Stimulated activated CD4-positive, alpha-beta T cell treated with anti-CD3 and anti-CD28 coated beads, Interleukin-15, amount 100 ng/mL, for 1 hour (primary cell): ENCODE results near the gene ADA.
A peak's percentile ranks its signal among the peaks of the same experiment; 100 is the strongest.
"Not testable (repeated sequence)": the region's sequence is repeated elsewhere in the genome, so short reads cannot be mapped to it uniquely, and the experiment has no call there.

Experiments used
- DNase-seq, 2 donors: peaks; one replicate each; pipeline ENCODE4 v3.0.0-alpha.2; 2020; ENCODE audit warnings: low read depth in 1 of 2, low spot score in 1 of 2

The ADA gene

DNA sequence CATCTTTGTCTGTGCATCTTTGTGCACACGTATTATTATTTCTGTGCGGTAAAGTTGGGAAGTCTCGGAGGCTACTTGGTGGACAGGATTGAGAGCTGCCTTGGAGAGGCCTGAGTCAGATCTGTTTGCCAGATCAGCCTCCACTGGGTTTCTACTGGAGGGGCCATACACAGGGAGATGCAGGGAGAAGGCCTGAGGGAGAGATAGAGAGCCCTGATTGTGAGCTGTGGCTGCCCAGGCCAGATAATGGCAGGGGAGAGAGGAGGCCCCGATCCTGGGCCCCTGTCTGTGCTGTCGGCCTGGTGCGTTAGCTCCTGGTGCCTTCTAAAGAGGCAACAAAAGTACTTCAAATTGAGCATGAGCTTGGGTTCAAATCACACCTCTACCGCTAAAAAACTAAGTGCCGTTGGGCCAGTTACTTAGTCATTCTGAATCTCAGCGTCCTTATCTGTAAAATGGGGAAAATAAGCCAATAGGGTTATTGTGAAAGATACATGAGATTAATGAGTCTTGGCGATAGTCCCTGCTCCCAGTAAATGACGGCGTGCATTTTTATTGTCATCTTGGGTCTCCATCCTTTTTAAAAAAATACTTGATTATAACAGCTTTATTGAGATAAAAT, 27.6 kb upstream of the ADA start:
- no peak for DNase-seq

DNA sequence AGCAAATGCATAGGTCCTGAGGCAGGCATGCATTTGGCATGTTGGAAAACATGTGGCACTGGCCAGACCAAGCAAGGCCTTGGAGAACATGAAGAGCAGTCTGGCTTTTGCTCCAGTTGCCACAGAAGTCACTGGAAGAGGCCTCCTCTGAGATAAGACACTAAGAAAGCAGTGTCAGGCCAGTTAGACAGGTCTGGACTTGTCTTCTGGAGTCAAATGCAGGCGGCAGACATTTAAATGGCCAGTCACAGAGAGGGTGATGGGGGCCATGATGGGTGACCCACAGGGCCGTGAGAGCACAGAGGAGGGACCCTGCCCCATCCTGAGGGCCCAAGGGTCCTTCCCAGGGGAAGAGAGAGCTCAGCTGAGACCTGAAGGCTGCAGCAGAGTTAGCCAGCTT, 26.7 kb upstream of the ADA start:
- DNase-seq = no peak

DNA sequence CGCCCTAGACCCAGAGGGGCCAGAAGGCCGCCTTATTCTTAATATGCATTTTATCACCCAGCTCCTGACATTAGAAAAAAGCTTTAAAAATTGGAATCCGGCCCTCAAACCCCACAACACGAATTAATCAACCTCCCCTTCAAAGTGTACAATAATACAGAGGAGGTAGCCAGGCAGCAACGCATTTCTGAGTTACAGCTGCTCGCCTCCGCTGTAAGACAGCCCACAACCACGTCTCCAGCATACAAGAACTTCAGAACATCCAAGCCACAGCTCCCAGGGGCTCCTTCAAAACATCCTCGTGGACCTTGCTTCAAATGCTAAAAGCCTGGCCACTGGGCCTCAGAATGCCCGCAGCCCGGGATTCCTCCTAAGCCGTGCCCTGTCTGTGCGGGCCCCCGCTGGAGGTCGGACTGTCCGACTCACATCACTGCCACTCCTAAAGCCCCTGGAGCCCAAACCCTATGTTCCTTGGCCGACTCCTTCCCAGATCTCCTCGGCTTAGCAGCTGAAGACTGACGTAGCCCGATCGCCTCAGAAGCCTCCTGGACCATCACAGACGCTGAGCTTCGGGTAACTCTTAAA, 20.9 kb upstream of the ADA start:
- not testable (repeated sequence) for DNase-seq

DNA sequence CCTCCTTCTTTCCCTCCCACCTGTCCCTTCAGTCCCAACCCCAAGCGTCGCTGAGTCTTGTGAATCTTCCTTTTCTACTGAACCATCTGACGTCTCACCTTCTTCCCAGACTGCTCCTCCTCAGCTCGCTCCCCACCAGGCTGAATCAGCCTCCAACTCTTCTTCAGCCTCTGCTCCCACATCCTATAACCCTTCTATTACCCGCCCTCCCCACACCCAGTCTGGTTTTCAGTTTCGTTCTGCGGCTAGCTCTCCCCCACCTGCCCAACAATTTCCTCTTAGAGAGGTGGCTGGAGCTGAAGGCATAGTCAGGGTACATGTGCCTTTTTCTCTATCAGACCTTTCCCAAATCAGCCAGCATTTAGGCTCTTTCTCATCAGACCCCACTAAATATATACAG, 20.0 kb upstream of the ADA start:
- DNase-seq = peak; percentile 21 to 32

DNA sequence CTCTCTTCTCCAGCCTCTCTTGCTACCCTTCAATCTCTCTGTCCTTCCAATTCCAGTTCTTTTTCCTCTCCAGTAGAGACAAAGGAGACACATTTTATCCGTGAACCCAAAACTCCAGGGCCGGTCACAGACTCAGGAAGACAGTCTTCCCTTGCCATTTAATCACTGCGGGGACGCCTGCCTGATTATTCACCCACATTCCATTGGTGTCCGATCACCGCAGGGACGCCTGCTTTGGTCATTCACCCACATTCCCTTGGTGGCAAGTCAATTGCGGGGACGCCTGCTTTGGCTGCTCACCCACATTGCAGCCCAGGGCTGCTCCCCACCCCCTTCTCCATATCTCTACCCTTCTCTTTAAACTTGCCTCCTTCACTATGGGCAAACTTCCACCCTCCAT, 19.4 kb upstream of the ADA start:
- not testable (repeated sequence) for DNase-seq

DNA sequence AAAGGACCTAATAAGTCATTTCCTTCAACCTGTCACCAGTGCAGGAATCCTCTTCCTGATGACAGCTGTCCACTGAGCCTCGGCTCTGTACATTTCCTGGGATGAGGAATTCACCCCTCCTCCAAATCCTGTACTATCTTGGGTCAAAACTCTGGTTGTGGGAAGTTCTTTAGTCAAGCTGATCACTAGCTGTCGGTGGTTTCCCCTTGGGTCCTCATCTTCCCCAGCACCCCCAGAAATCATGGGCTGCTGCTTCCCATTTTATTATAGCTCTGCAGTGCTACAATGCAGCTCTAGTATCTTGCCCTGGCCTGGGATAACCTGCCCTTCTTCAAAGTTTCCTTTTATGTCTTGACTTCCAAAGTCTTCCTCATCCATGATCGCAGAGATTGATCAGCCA, 14.6 kb upstream of the ADA start:
- no peak for DNase-seq

DNA sequence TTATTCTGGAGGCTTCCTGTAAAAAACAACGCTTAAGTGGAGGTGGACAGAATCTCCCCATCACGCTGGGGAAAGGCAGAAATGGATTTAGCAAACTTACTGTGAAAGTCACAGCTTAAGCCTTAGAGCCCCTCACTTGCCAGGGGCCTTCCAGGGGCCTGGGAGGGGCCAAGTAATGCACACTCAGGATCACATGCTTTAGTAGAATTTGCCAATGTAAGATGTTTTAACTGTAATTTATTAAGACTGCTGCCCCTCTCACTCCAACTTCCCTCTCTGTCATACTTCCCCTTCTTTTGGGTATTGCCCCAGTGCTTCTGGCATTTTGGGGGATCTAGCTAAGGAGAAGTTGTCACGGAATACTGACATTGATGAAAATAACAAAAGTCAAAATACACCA, 12.6 kb upstream of the ADA start:
- DNase-seq = no peak

DNA sequence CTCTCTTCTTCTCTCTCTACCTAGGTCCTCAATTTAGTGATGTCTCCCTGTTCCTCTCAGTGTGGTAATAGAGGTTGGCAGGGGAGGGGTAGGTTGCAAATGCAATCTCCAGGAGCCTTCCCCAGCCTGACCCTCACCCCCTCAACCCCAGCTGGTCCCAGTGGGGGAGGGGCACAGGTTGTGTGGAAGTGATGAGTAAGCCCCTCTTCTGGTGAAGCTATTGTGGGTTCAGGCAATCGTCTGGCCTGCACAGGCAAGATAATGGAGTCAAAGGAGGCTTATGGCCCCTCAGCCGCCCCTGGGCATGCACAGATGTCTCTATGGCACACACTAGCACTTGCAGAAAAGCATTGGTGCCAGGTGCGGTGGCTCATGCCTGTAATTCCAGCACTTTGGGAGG, 10.8 kb upstream of the ADA start:
- DNase-seq = no peak

DNA sequence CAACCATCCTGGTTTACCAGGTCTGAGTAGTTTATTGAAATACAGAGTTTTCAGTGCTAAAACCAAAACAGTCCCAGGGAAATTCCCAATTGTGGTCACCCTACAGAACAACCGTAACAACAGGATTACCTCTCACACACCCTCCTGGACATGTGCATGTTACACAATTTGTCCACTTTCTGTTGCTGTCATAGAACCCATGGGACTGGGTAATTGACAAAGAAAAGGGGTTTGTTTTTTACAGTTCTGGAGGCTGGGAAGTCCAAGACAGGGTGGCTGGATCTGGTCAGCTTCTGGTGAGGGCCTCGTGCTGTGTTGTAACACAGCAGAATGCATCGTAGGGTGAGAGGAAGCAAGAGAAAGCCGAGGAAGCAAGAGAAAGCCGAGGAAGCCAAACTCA, 9.1 kb upstream of the ADA start:
- no peak for DNase-seq

DNA sequence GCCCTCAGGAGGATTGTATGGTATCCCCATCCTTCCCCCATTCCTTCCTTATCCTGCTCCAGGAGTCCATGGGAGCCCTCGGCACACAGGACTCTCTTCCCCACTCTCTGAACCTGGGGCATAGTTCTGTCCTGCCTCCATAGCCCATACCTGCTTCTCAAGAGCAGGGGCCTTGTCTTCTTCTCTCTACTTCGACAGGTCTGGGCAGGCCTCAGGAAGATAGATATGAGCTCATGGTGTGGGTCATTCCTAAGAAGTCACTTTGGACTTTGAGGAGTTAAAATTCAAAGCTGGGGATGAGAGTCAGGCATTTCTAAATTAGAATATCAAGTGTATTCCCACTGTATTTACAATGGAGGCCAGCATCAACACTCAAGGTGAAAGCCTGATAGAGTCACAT, 8.4 kb upstream of the ADA start:
- DNase-seq = no peak

DNA sequence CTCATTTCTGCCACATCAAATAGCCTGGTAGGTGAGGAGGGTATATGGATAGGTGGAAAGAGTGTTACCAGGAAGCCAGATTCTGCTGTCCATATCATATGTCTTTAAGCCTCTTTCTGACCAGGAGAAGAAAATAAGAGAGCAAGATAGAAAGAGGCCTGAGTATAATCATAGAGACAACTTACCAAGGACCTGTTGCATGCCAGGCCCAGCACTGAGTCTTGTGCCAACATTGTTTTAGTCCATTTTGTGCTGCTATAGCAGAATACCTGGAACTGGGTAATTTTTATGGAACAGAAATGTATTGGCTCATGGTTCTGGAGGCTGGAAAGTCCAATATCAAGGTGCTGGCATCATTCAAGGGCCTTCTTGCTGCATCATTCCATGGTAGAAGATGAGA, 7.3 kb upstream of the ADA start:
- no peak for DNase-seq

DNA sequence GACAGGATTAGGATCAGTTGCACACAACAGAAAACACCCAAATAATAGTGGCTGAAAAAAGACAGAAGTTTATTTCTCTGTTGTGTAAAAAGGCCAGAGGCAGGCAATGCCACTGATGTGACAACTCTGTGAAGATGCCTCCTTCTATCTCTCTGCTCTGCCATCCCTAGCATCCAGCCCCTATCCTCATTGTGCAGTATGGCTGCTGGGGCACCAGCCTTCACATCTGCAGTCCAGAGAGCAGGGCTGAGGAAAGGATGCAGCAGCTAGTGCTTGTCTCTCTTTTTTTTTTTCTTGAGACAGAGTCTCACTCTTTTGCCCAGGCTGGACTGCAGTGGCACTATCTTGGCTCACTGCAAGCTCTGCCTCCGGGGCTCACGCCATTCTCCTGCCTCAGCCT, 6.4 kb upstream of the ADA start:
- no peak for DNase-seq

DNA sequence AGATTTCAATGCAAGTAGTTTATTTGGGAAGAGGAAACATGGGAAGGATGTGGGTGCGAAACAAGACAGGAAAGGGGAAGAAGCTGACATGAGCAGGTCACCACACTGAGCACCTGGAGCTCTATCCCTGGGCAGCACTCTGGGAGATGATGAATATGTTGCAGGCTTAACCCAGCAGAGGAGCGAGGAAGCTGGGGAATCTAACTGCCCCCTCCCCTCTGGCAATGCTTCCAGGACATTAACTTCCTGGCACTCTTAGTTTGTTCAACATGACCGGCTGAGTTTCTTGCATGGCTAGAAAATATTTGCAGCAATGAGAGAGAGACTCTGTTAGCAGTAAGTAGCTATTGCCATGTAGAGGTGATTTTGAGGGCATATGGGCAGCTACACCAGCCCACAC, 4.9 kb upstream of the ADA start:
- no peak for DNase-seq

DNA sequence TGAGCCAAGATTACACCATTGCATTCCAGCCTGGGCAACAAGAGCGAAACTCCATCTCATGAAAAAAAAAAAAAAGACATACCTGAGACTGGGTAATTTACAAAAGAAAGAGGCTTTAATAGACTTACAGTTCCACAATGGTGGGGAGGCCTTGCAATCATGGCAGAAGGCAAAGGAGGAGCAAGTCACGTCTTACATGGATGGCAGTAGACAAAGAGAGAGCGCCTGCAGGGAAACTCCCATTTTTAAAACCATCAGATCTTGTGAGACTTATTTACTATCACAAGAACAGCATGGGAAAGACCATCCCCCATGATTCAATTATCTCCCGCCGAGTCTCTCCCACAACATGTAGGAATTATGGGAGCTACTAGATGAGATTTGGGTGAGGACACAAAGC, 2.7 kb upstream of the ADA start:
- DNase-seq = not testable (repeated sequence)

DNA sequence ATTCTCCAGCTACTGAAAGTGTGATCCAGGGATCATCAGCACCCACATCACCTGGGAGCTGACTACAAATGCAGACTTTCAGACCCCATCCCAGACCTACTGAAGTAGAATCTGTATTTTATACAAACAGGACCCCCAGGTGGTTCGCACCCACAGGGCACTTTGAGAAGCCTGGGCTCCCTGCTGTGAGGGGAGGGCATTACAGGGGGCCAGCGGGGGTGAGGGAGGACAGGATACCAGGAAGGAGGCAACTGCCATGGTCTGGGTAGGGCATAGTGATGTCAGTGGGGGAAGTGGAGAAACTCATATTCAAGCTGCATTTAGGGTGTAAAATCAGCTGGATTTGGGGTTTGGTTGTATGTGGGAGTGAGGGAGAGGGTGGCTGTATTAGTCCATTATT, 2.0 kb upstream of the ADA start:
- no peak for DNase-seq

DNA sequence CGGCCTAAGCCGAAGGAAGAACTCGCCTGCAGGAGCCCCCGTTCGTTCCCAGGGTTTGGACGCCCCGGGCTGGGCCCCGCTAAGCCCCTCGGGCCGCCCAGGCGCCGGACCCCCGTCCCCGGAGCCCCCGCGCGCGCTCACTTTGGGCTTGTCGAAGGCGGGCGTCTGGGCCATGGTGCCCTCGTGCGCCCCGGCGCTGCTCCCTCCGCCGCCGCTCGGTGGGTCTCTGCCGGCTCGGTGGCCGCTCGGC, 140 bp downstream of the ADA start:
- no peak for DNase-seq

DNA sequence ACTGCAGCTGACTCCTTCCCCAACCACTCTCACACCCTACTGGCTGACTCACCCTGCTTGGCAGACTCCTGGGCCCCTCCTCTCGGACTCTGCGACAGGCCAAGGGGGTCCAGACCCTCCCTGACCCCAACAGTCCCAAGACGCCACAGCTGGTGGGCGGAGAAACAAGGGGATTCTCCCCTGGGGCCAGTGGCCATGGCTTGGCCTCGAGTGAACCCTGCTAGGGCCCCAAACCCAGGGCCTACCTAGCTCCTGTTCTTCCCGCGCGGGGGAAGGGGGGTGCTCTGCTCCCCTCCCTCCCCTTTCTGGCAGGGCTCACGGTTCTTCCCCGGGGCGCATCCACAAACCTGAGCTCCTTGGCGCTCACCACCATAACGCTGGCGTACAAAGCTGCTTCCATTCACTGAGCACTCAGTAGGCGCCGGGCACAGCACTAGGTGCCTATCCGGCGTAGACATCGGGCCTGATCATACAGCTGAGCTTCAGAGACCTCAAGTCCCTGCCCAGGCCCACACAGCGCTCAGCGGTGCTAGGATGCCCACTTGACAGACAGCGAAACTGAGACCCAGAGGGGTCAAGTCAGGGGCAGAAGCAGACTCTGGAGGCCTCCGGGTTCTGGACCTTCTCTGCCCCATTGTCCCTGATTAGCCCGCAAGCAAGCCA, 597 bp downstream of the ADA start:
- no peak for DNase-seq

DNA sequence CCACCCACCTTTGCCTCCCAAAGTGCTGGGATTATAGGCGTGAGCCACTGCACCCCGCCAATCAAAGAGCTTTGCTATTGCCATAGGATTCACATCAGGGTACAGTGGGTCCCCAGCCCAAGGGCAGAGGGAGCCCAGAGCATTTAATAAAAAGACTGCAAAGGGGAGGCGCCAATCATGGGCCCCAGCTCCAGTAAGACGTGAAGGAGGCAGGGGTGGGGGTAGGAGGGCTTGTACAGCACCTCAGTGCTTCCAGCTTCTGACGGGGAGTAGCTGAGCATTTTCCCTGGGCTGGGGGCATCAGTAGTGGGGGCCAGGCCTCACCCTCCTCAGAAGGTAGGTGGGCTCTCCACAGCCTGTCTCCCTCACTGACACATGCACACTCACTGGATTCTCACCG, 1.5 kb downstream of the ADA start:
- DNase-seq = no peak

DNA sequence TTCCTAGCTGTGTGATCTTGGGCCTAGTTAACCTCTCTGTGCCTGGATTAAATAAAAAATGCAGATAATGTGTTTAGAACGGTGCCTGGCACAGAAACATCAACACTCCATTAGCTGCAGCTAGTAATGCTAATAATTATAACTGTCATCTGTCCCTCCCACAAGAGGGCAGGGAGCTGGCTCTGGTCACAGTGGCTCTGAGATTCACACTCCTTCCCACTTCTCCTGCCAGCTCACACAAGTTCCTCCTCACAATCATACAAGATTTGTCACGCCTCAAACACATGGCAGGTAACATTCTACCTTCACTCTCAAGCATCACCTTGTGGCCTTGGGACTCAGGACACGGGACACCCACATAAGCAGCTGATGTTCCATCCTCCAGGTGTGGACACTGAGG, 2.4 kb downstream of the ADA start:
- no peak for DNase-seq

DNA sequence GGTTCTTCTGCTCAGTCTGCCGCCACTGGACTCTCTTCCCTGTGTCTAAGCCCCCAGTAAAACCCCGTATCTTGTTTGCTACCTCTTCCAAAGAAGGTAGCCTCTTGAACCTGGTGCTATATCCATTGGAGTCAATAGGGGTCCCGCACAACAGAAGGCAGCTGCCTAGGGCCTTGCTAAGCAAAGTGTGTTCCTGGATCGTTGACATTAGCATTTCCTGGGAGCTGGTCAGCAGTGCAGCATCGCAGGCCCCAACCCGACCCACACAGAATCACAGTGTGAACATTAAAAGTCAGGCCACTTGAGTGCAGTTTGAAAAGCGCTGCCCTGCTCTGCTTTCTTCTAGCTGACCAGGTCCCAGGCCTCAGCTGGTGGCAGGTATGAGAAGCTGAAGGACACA, 2.9 kb downstream of the ADA start:
- no peak for DNase-seq

DNA sequence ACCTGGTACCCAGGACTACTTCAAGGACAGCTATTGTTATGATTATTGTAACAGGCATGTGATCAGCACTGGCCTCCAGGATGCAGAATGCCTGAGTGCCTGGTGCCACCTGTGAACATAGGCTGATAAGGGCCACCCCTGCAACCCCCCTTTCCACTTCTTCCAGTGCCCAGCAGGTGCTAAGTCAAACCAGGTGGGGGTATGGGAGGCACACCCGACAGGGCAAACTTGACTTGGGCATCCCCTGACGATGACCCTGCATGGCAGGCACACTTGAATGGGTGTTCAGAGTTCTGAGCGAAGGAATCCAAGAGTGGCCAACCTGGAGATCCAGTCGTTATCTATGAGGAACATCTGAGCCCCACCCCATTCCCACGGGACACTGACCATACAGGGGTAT, 3.4 kb downstream of the ADA start:
- no peak for DNase-seq

DNA sequence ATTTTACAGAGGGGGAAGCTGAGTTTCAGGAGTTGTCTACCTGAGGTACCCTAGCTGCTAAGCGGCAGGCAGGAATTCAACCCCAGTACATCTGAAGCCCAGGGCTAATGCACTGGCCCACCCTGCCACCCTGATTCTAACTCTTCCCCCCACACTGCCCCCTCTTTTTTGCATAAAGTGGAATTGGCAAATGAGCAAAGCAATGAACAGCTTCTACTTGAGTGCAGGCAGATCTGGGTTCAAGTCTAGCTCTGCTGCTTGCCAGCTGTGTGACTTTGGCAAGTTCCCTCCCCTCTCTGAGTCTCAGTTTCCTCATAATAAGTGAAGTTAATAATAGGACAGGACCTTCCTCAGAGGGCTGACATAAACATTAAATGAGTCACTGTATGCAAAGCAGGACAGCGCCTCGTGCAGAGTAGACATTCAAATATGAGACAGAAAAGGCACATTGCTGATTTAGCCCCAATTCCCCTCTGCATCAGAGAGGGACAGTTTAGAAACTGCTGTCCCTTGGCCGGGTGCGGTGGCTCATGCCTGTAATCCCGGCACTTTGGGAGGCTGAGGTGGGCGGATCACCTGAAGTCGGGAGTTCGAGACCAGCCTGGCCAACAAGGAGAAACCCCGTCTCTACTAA, 4.7 kb downstream of the ADA start:
- DNase-seq = no peak
